Loucy (cell line): Measurements from ENCODE around the gene SUPT20HL1.

Source experiments
- CTCF ChIP-seq: fragments of 200-600 bp; sonication (generic); conservative IDR thresholded peaks from 2 replicates; pipeline ENCODE4 v1.5.1; 2014; ENCODE audit warnings: mild to moderate bottlenecking, antibody characterized with exemption, low read length
- EZH2phosphoT487 ChIP-seq: fragments of 200-600 bp; IDR thresholded peaks from 2 replicates; pipeline ENCODE4 v1.6.1; 2018; ENCODE audit warnings: antibody characterized with exemption, mild to moderate bottlenecking, moderate library complexity, borderline replicate concordance

- TF ChIP-seq CTCF = no peak
- TF ChIP-seq EZH2phosphoT487 = no peak
Observed at GRCh38 chrX:24396236-24396930, 35.9 kb downstream of the SUPT20HL1 start.
